Fibroblast of skin of right biceps (primary cell): ENCODE data around the gene HARBI1.

Source experiments
- DNase-seq: peaks from one replicate; pipeline ENCODE4 v3.0.0-alpha.2; 2013

HARBI1 gene

GRCh38 chr11:46633291-46634217 is 16.5 kb upstream of the HARBI1 start:
- DNase-seq: no peak

- DNase-seq: no peak
These were observed 15.5 kb upstream of the HARBI1 start for GRCh38 chr11:46632502-46632901.

GRCh38 chr11:46631676-46632075 is 14.6 kb upstream of the HARBI1 start:
- no peak for DNase-seq

- DNase-seq: no peak
These were observed 13.2 kb upstream of the HARBI1 start for GRCh38 chr11:46630237-46630636.

GRCh38 chr11:46628961-46629360 is 11.9 kb upstream of the HARBI1 start:
- DNase-seq: no peak

- no peak for DNase-seq
These were observed 8.4 kb upstream of the HARBI1 start for GRCh38 chr11:46625406-46625805.

GRCh38 chr11:46618837-46619236 is 1.8 kb upstream of the HARBI1 start:
- no peak for DNase-seq

- DNase-seq: no peak
These were observed 916 bp upstream of the HARBI1 start for GRCh38 chr11:46617972-46618314.

- no peak for DNase-seq
These were observed 385 bp downstream of the HARBI1 start for GRCh38 chr11:46616551-46617133.

- DNase-seq: peak; percentile 66
These were observed 1.3 kb downstream of the HARBI1 start for GRCh38 chr11:46615756-46616155.

GRCh38 chr11:46612326-46612725 is 4.7 kb downstream of the HARBI1 start:
- DNase-seq: no peak

GRCh38 chr11:46611526-46612304 is 5.3 kb downstream of the HARBI1 start:
- no peak for DNase-seq

GRCh38 chr11:46609386-46609785 is 7.6 kb downstream of the HARBI1 start:
- DNase-seq: no peak

- no peak for DNase-seq
These were observed 9.5 kb downstream of the HARBI1 start for GRCh38 chr11:46607516-46607915.

- no peak for DNase-seq
These were observed 12.2 kb downstream of the HARBI1 start for GRCh38 chr11:46604796-46605195.

- no peak for DNase-seq
These were observed 13.2 kb downstream of the HARBI1 start for GRCh38 chr11:46603704-46604308.

GRCh38 chr11:46601129-46601528 is 15.9 kb downstream of the HARBI1 start:
- DNase-seq: no peak

- DNase-seq: no peak
These were observed 16.6 kb downstream of the HARBI1 start for GRCh38 chr11:46600194-46600960.

GRCh38 chr11:46599340-46600193 is 17.5 kb downstream of the HARBI1 start:
- no peak for DNase-seq

GRCh38 chr11:46597609-46598219 is 19.3 kb downstream of the HARBI1 start:
- DNase-seq: no peak

- DNase-seq: no peak
These were observed 19.9 kb downstream of the HARBI1 start for GRCh38 chr11:46597155-46597554.
